ENCODE results near the gene TLE7. TPM values are rescaled to one million over a fixed set of nuclear protein-coding genes. Genes with fewer than 3 reads are reported as not detected.

Gene TLE7
- total RNA-seq = not detected

DNA sequence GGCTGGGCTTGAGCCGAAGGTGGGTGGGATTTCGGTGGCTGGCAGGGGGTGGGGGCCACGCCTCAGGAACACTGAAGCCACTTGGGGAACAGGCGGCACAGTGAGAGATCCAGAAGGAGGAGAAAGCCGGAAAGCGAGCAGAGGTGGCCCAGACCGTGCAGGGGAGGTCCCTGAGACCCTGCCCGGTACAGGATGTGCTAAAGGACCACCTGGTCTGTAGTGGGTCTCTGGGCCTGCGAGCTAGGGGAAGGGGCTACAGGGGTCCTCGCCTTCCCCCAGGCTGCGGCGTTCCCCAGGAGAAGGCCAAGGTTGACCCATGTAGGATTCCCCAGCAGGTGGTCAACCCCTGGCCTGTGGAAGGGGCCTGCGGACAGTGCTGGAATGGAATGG, at the start of gene TLE7:
TSS of gene TLE7 (minus strand) at position 4 of the 390 bp plus-strand sequence. CDS start 8,730 bp downstream, outside the sequence.
- POLR2A ChIA-PET = no interaction called here
- intact Hi-C loops (cut with DNase I, micrococcal nuclease) = loop anchor here in 1 of 2 experiments (5.0 kb wide), 1 partner anchor 55 kb away; no protein-coding TSS in a partner anchor
- no peak for ATAC-seq

DNA sequence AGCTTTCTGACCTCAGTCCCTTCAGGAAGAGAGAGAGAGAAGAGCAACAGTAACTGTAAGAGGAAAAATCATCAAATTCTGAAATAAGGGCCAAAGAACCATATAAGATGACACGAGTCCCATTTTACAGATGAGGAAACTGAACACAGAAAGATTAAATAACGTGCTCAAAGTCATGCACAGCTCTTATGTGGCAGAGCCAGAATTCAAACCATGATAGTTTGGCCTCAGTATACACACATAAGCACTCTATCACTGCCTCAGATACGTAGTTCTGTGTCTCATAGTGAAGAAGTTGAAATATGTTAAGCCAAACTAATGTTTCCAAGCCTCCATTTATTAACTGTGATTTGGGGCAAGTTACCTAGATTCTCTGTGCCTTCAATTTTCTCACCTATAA, 49.2 kb upstream of the TLE7 start:
- Mint-ChIP-seq H3K27me3 (peaks cover 5% of the 10 kb centered on the region), H3K4me3 (no peak overlapping the region), H3K36me3 (ENCODE audit: low read depth) (no peaks in the 10 kb centered on the region), H3K4me1 (no peaks in the 10 kb centered on the region), H3K9me3 (ENCODE audit: low read depth) (no peaks in the 10 kb centered on the region), H3K27ac (no peak overlapping the region)
- ATAC-seq (no peak), DNase-seq (no peak)
- POLR2A ChIA-PET = no interaction called here
- CTCF ChIA-PET = interaction anchor here (1.1 to 4.8 kb wide), 2 partner anchors 8 to 120 kb away, joined by 5 to 36 read pairs; no protein-coding TSS in a partner anchor
- intact Hi-C loops (cut with DNase I, micrococcal nuclease) = no loop called here

More for the DNA sequence above, at the start of gene TLE7:
- DNase-seq = no peak
- Mint-ChIP-seq H3K36me3 (ENCODE audit: low read depth) (peaks cover 3% of the 10 kb centered on the region), H3K27me3 (peaks cover 19% of the 10 kb centered on the region), H3K27ac (no peak within 1 kb of the TSS), H3K4me1 (no peaks in the 10 kb centered on the region), H3K4me3 (no peak within 1 kb of the TSS), H3K9me3 (ENCODE audit: low read depth) (peaks cover 15% of the 10 kb centered on the region)
- CTCF ChIA-PET = no interaction called here

- ChIA-PET POLR2A (no interaction called here), CTCF (interaction anchor here (0.8 to 4.8 kb wide), 3 partner anchors 9 to 121 kb away, joined by 3 to 36 read pairs (median 5); no protein-coding TSS in a partner anchor)
- ATAC-seq (no peak), DNase-seq (no peak)
- no peaks in the 10 kb centered on the region for H3K9me3 Mint-ChIP-seq (ENCODE audit: low read depth)
- peaks cover 5% of the 10 kb centered on the region for H3K27me3 Mint-ChIP-seq
- H3K4me1 Mint-ChIP-seq = no peaks in the 10 kb centered on the region
- H3K4me3 Mint-ChIP-seq = no peak overlapping the region
- no peak overlapping the region for H3K27ac Mint-ChIP-seq
- intact Hi-C loops (cut with DNase I, micrococcal nuclease) = no loop called here
- no peaks in the 10 kb centered on the region for H3K36me3 Mint-ChIP-seq (ENCODE audit: low read depth)
Observed at GRCh38 chr16:71490361-71490760, 48.5 kb upstream of the TLE7 start.

DNA sequence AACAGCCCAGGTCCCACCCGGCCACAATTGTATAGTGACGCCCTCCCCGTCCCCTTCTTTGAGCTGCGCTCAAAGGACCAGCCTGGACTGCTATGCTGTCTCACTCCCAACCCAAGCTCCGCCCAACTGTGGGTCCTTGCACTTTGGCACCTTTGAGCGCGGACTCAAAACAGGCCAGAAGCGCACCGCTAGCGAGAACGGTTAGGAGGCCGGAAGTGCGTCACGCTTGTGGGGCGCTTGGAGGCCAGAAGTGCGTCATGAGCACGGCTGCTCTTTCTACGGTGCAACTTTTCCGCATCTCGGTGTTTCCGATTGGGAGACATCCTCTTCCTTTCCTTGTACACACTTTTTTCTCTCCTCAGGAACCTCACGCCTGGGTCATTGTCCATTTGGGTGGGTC, 47.3 kb upstream of the TLE7 start, which contains the start of gene ZNF19:
TSS of gene ZNF19 (minus strand) at position 203 of the 400 bp plus-strand sequence. CDS start 7,210 bp downstream, outside the sequence.
- H3K36me3 Mint-ChIP-seq (ENCODE audit: low read depth) = no peaks in the 10 kb centered on the region
- ATAC-seq = no peak
- intact Hi-C loops (cut with DNase I, micrococcal nuclease) = loop anchor here in 1 of 2 experiments (10.0 kb wide), 1 partner anchor 356 kb away; the partner anchor contains the start of gene ATXN1L

GRCh38 chr16:71484006-71484893, 42.4 kb upstream of the TLE7 start:
- H3K9me3 Mint-ChIP-seq (ENCODE audit: low read depth) = no peaks in the 10 kb centered on the region
- H3K36me3 Mint-ChIP-seq (ENCODE audit: low read depth) = no peaks in the 10 kb centered on the region
- DNase-seq = peak; percentile 91
- peak; percentile 90 for ATAC-seq
- ChIA-PET POLR2A (interaction anchor here (0.9 kb wide), 1 partner anchor 22 kb away, joined by 4 read pairs; the partner anchor contains the start of gene ZNF23), CTCF (interaction anchor here (0.6 to 1.9 kb wide), 6 partner anchors 13 to 127 kb away, joined by 3 to 9 read pairs (median 4); partner anchors contain the start of gene ZNF23)
- H3K4me3 Mint-ChIP-seq = peak overlapping the region; percentile 75
- H3K27me3 Mint-ChIP-seq = peaks cover 3% of the 10 kb centered on the region
- H3K4me1 Mint-ChIP-seq = peaks cover 14% of the 10 kb centered on the region
- intact Hi-C loops (cut with DNase I, micrococcal nuclease) = loop anchor here (1.0 to 10.0 kb wide), 10 partner anchors 22 to 747 kb away; partner anchors contain the start of genes ZNF23 (in 2 of the 2), AP1G1 (in 1 of the 2), ATXN1L (in 1 of the 2) and CMTR2 (in 1 of the 2)
- peak overlapping the region; percentile 90 for H3K27ac Mint-ChIP-seq

More for the DNA sequence above, 47.3 kb upstream of the TLE7 start, which contains the start of gene ZNF19:
- Mint-ChIP-seq H3K4me1 (peaks cover 6% of the 10 kb centered on the region), H3K27me3 (peaks cover 3% of the 10 kb centered on the region), H3K27ac (no peak within 1 kb of the TSS), H3K4me3 (no peak within 1 kb of the TSS), H3K9me3 (ENCODE audit: low read depth) (no peaks in the 10 kb centered on the region)
- POLR2A ChIA-PET = interaction anchor here (0.6 kb wide), 1 partner anchor 374 kb away, joined by 4 read pairs; no protein-coding TSS in a partner anchor
- CTCF ChIA-PET = interaction anchor here (0.6 to 4.8 kb wide), 3 partner anchors 10 to 153 kb away, joined by 3 to 36 read pairs (median 3); no protein-coding TSS in a partner anchor
- no peak for DNase-seq

DNA sequence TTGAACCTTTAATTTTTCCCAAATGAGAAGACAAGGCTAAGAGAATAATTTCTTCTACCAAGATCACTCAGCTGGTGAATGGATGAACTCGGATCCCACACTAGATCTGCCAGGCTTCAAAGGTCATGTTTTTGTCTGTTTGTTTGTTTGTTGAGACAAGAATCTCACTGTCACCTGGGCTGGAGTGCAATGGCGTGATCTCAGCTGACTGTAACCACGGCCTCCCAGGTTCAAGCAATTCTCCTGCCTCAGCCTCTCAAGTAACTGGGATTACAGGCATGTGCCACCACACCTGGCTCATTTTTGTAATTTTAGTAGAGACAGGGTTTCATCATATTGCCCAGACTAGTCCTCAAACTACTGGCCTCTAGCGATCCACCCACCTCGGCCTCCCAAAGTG, 40.7 kb upstream of the TLE7 start:
- Mint-ChIP-seq H3K27ac (no peak overlapping the region), H3K36me3 (ENCODE audit: low read depth) (peaks cover 3% of the 10 kb centered on the region), H3K4me1 (peaks cover 14% of the 10 kb centered on the region), H3K9me3 (ENCODE audit: low read depth) (no peaks in the 10 kb centered on the region), H3K4me3 (no peak overlapping the region), H3K27me3 (peaks cover 3% of the 10 kb centered on the region)
- CTCF ChIA-PET = interaction anchor here (1.5 to 1.9 kb wide), 2 partner anchors 17 to 20 kb away, joined by 3 to 9 read pairs; partner anchors contain the start of gene ZNF23
- no peak for ATAC-seq
- no peak for DNase-seq
- POLR2A ChIA-PET = no interaction called here
- intact Hi-C loops (cut with DNase I, micrococcal nuclease) = loop anchor here in 1 of 2 experiments (5.0 to 10.0 kb wide), 2 partner anchors 362 to 745 kb away; partner anchors contain the start of gene ATXN1L

GRCh38 chr16:71480956-71481355, 39.1 kb upstream of the TLE7 start:
- peaks cover 10% of the 10 kb centered on the region for H3K36me3 Mint-ChIP-seq (ENCODE audit: low read depth)
- ATAC-seq = no peak
- H3K4me1 Mint-ChIP-seq = peaks cover 14% of the 10 kb centered on the region
- H3K9me3 Mint-ChIP-seq (ENCODE audit: low read depth) = no peaks in the 10 kb centered on the region
- no peak overlapping the region for H3K4me3 Mint-ChIP-seq
- CTCF ChIA-PET = interaction anchor here (1.5 kb wide), 1 partner anchor 19 kb away, joined by 3 read pairs; no protein-coding TSS in a partner anchor
- intact Hi-C loops (cut with DNase I, micrococcal nuclease) = loop anchor here in 1 of 2 experiments (5.0 to 10.0 kb wide), 2 partner anchors 364 to 744 kb away; partner anchors contain the start of gene ATXN1L
- H3K27me3 Mint-ChIP-seq = no peaks in the 10 kb centered on the region
- POLR2A ChIA-PET = no interaction called here
- DNase-seq = no peak
- peak overlapping the region; percentile 47 for H3K27ac Mint-ChIP-seq

GRCh38 chr16:71479420-71479819, 37.6 kb upstream of the TLE7 start:
- intact Hi-C loops (cut with DNase I, micrococcal nuclease) = no loop called here
- no peak for ATAC-seq
- no peak overlapping the region for H3K4me3 Mint-ChIP-seq
- ChIA-PET POLR2A (interaction anchor here (0.7 kb wide), 1 partner anchor 14 kb away, joined by 5 read pairs; no protein-coding TSS in a partner anchor), CTCF (interaction anchor here (0.9 to 1.0 kb wide), 2 partner anchors 15 to 132 kb away, joined by 3 to 5 read pairs; no protein-coding TSS in a partner anchor)
- H3K4me1 Mint-ChIP-seq = peaks cover 8% of the 10 kb centered on the region
- H3K9me3 Mint-ChIP-seq (ENCODE audit: low read depth) = no peaks in the 10 kb centered on the region
- H3K36me3 Mint-ChIP-seq (ENCODE audit: low read depth) = peaks cover 13% of the 10 kb centered on the region
- H3K27ac Mint-ChIP-seq = no peak overlapping the region
- no peak for DNase-seq
- no peaks in the 10 kb centered on the region for H3K27me3 Mint-ChIP-seq

DNA sequence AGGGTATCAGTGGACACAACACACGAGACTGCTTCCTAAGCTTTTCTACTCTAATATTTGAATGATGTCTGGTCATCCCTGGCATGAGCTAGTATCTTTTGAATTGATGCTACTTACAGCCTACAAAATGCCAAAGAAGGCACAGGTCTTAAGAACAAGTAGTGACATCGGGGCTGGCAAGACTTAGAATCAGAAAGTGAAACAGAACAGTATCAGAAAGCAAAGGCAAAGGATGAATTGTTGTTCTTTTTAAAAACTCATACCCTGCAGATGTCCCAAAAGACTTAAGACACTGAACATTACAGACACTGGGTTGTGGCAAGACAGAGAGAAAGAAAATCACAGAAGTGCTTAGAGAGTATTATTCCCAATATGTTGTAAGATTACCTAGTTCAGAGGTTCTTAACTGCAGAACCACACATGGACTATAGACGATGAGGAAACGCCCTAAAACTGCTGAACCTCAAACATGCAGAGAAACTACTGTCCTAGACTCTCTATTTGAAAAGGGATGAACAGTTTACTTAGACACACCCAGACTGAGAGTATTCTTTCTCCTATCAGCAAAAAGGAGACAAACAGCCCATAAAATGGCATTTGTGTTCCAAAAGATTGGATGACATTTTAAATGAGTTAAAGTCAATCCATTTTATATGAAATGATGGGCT, 34.7 kb upstream of the TLE7 start:
- POLR2A ChIA-PET = no interaction called here
- no peaks in the 10 kb centered on the region for H3K27me3 Mint-ChIP-seq
- no peak overlapping the region for H3K27ac Mint-ChIP-seq
- intact Hi-C loops (cut with DNase I, micrococcal nuclease) = no loop called here
- H3K9me3 Mint-ChIP-seq (ENCODE audit: low read depth) = no peaks in the 10 kb centered on the region
- CTCF ChIA-PET = no interaction called here
- no peak for ATAC-seq
- no peaks in the 10 kb centered on the region for H3K4me1 Mint-ChIP-seq
- DNase-seq = no peak
- H3K36me3 Mint-ChIP-seq (ENCODE audit: low read depth) = peaks cover 13% of the 10 kb centered on the region
- H3K4me3 Mint-ChIP-seq = no peak overlapping the region

DNA sequence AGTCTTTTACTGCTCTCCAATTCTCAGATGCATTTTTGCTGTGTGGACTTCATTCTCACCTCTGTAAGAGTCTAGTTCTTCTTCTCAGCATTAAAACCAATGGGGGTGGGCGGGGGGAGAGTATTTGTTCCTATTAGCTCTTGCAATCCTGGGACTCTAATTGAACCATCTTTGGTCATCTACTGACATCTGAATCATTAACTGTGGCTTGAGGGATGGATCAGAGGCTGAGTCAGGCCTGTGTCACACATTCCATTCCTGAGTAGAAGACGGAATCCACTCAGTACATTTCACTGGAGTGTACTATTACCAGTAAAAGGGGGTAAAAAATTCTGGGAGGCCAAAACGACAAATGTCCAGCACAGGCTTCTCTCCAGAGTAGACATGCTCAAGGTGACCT, 33.0 kb upstream of the TLE7 start:
- intact Hi-C loops (cut with DNase I, micrococcal nuclease) = no loop called here
- CTCF ChIA-PET = interaction anchor here (0.8 kb wide), 1 partner anchor 37 kb away, joined by 3 read pairs; no protein-coding TSS in a partner anchor
- H3K9me3 Mint-ChIP-seq (ENCODE audit: low read depth) = no peaks in the 10 kb centered on the region
- H3K4me3 Mint-ChIP-seq = no peak overlapping the region
- no peaks in the 10 kb centered on the region for H3K27me3 Mint-ChIP-seq
- no peak for ATAC-seq
- peaks cover 13% of the 10 kb centered on the region for H3K36me3 Mint-ChIP-seq (ENCODE audit: low read depth)
- H3K4me1 Mint-ChIP-seq = no peaks in the 10 kb centered on the region
- H3K27ac Mint-ChIP-seq = no peak overlapping the region
- DNase-seq = no peak
- POLR2A ChIA-PET = no interaction called here

DNA sequence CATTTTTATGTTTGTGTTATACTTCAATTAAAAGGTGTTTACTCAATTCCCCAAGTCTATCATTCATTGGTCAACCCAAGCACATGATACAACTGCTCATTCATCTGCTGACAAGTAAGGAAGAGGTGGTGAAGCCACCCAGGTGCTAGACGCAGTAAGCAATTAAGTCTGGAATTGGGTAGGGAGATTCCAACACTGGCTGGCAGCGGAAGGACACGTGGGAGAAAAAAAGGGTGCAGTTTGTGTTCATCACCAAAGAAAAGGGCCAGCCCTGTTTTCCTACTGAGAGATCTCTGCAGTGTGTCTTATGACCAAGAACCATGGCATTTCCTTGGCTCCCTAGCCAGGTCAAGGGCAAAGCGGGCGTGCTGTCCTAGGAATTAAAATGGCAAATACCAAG, 32.0 kb upstream of the TLE7 start:
- Mint-ChIP-seq H3K27me3 (no peaks in the 10 kb centered on the region), H3K9me3 (ENCODE audit: low read depth) (no peaks in the 10 kb centered on the region), H3K36me3 (ENCODE audit: low read depth) (peaks cover 13% of the 10 kb centered on the region), H3K4me3 (no peak overlapping the region), H3K27ac (no peak overlapping the region), H3K4me1 (no peaks in the 10 kb centered on the region)
- ATAC-seq (no peak), DNase-seq (no peak)
- intact Hi-C loops (cut with DNase I, micrococcal nuclease) = no loop called here
- POLR2A ChIA-PET = no interaction called here
- CTCF ChIA-PET = no interaction called here
